Measurements from ENCODE around the gene INCA1.

Gene INCA1

GRCh38 chr17:4951486-4951885, 45.8 kb downstream of the INCA1 start:
- TF ChIP-seq GATA2 (IDR thresholded peaks at IDR 0.05; ENCODE audit: low read depth, low read length) (no peak), GATA3 (IDR thresholded peaks at IDR 0.05; ENCODE audit: low read depth, low read length) (no peak)

GRCh38 chr17:4950746-4951204, 46.5 kb downstream of the INCA1 start, which contains the start of gene ENO3:
ENO3 (plus strand) TSS chr17:4951119; CDS start chr17:4951830, 711 bp downstream.
- TF ChIP-seq GATA2 (IDR thresholded peaks at IDR 0.05; ENCODE audit: low read depth, low read length) (no peak), GATA3 (IDR thresholded peaks at IDR 0.05; ENCODE audit: low read depth, low read length) (no peak)

- no peak for TF ChIP-seq GATA3 (IDR thresholded peaks at IDR 0.05; ENCODE audit: low read depth, low read length)
- TF ChIP-seq GATA2 (IDR thresholded peaks at IDR 0.05; ENCODE audit: low read depth, low read length), result peak; percentile 85
These were observed 47.1 kb downstream of the INCA1 start for GRCh38 chr17:4950075-4950745.

- TF ChIP-seq GATA2 (IDR thresholded peaks at IDR 0.05; ENCODE audit: low read depth, low read length) (no peak), GATA3 (IDR thresholded peaks at IDR 0.05; ENCODE audit: low read depth, low read length) (no peak)
These were observed 47.8 kb downstream of the INCA1 start for GRCh38 chr17:4949321-4950074.

GRCh38 chr17:4948931-4949320, 48.4 kb downstream of the INCA1 start:
- TF ChIP-seq GATA2 (IDR thresholded peaks at IDR 0.05; ENCODE audit: low read depth, low read length), result no peak
- TF ChIP-seq GATA3 (IDR thresholded peaks at IDR 0.05; ENCODE audit: low read depth, low read length), result no peak

- TF ChIP-seq GATA2 (IDR thresholded peaks at IDR 0.05; ENCODE audit: low read depth, low read length) (no peak), GATA3 (IDR thresholded peaks at IDR 0.05; ENCODE audit: low read depth, low read length) (no peak)
These were observed 49.0 kb downstream of the INCA1 start, which contains the start of gene PFN1 for GRCh38 chr17:4948166-4948930. PFN1 (minus strand) TSS chr17:4948530; CDS start chr17:4948394, 136 bp downstream.

- no peak for TF ChIP-seq GATA2 (IDR thresholded peaks at IDR 0.05; ENCODE audit: low read depth, low read length)
- no peak for TF ChIP-seq GATA3 (IDR thresholded peaks at IDR 0.05; ENCODE audit: low read depth, low read length)
These were observed 49.7 kb downstream of the INCA1 start for GRCh38 chr17:4947411-4948165.

- no peak for TF ChIP-seq GATA2 (IDR thresholded peaks at IDR 0.05; ENCODE audit: low read depth, low read length)
- no peak for TF ChIP-seq GATA3 (IDR thresholded peaks at IDR 0.05; ENCODE audit: low read depth, low read length)
These were observed 50.3 kb downstream of the INCA1 start for GRCh38 chr17:4947010-4947410.

GRCh38 chr17:4946312-4946976, 50.9 kb downstream of the INCA1 start:
- TF ChIP-seq GATA3 (IDR thresholded peaks at IDR 0.05; ENCODE audit: low read depth, low read length) (no peak), GATA2 (IDR thresholded peaks at IDR 0.05; ENCODE audit: low read depth, low read length) (no peak)

GRCh38 chr17:4945944-4946280, 51.4 kb downstream of the INCA1 start:
- TF ChIP-seq GATA3 (IDR thresholded peaks at IDR 0.05; ENCODE audit: low read depth, low read length), result no peak
- no peak for TF ChIP-seq GATA2 (IDR thresholded peaks at IDR 0.05; ENCODE audit: low read depth, low read length)

- TF ChIP-seq GATA3 (IDR thresholded peaks at IDR 0.05; ENCODE audit: low read depth, low read length) (no peak), GATA2 (IDR thresholded peaks at IDR 0.05; ENCODE audit: low read depth, low read length) (no peak)
These were observed 52.0 kb downstream of the INCA1 start for GRCh38 chr17:4945176-4945943.

- TF ChIP-seq GATA3 (IDR thresholded peaks at IDR 0.05; ENCODE audit: low read depth, low read length) (no peak), GATA2 (IDR thresholded peaks at IDR 0.05; ENCODE audit: low read depth, low read length) (no peak)
These were observed 52.7 kb downstream of the INCA1 start for GRCh38 chr17:4944554-4945175.

All from SH-SY5Y (cell line).